Fibroblast of lung (primary cell): Measurements from ENCODE around the gene MDFI. TPM values are rescaled to one million over a fixed set of nuclear protein-coding genes. Genes with fewer than 3 reads are reported as not detected.

Experiments
- DNase-seq, 2 donors: peaks; one replicate each; pipeline versions ENCODE4 v3.0.0 to v3.0.0-alpha.2; 2010; ENCODE audit warnings: low read depth in 2 of 2
- H2AFZ ChIP-seq: 2 replicates; pipeline ENCODE4 v1.5.1; 2012; ENCODE audit warnings: low read length, control low read depth, inconsistent platforms
- H3K27ac ChIP-seq: 2 replicates; pipeline ENCODE4 v1.5.1; 2011; ENCODE audit warnings: low read length, control low read depth; ENCODE audit not compliant: insufficient read depth
- H3K27me3 ChIP-seq: 2 replicates; pipeline ENCODE4 v1.5.1; 2011; ENCODE audit warnings: mild to moderate bottlenecking, low read length; ENCODE audit not compliant: control insufficient read depth, insufficient read depth
- H3K36me3 ChIP-seq: 2 replicates; pipeline ENCODE4 v1.5.1; 2011; ENCODE audit warnings: low read length; ENCODE audit not compliant: control insufficient read depth, insufficient read depth
- H3K4me1 ChIP-seq: 2 replicates; pipeline ENCODE4 v1.5.1; 2011; ENCODE audit warnings: low read length; ENCODE audit not compliant: control insufficient read depth, insufficient read depth; ENCODE audit errors: extremely low read depth
- H3K4me2 ChIP-seq: 2 replicates; pipeline ENCODE4 v1.5.1; 2011; ENCODE audit warnings: low read length, control low read depth; ENCODE audit not compliant: insufficient read depth; ENCODE audit errors: extremely low read depth
- H3K4me3 ChIP-seq, 4 experiments: fragments of 200-600 bp in 1 of 4; sonication (generic) in 1 of 4; replicated peaks in 1 of 4; 2 replicates each; pipeline ENCODE4 v1.5.1; 2011 to 2016; ENCODE audit warnings: low read length in 4 of 4, low read depth in 3 of 4, mild to moderate bottlenecking in 3 of 4, control low read depth in 2 of 4, inconsistent platforms in 1 of 4, mixed read lengths in 1 of 4; ENCODE audit not compliant: insufficient read depth in 1 of 4; ENCODE audit errors: control extremely low read depth in 1 of 4
- H3K79me2 ChIP-seq: 2 replicates; pipeline ENCODE4 v1.5.1; 2012; ENCODE audit warnings: mild to moderate bottlenecking, low read length, inconsistent platforms; ENCODE audit not compliant: control insufficient read depth, insufficient read depth
- H3K9ac ChIP-seq: 2 replicates; pipeline ENCODE4 v1.5.1; 2011; ENCODE audit warnings: mild to moderate bottlenecking, low read length, control low read depth; ENCODE audit not compliant: insufficient read depth
- H3K9me3 ChIP-seq: 2 replicates; pipeline ENCODE4 v1.5.1; 2012; ENCODE audit warnings: low read depth, low read length; ENCODE audit not compliant: control insufficient read depth, insufficient read depth
- H4K20me1 ChIP-seq: 2 replicates; pipeline ENCODE4 v1.5.1; 2011; ENCODE audit warnings: low read length; ENCODE audit not compliant: control insufficient read depth, insufficient read depth; ENCODE audit errors: extremely low read depth
- CTCF ChIP-seq, 2 donors: IDR thresholded peaks in 1 of 2; conservative IDR thresholded peaks in 1 of 2; 1 replicate in 1 of 2; 2 replicates in 1 of 2; pipeline ENCODE4 v1.5.1; 2011 to 2012; ENCODE audit warnings: low read length in 2 of 2, control low read depth in 1 of 2, inconsistent platforms in 1 of 2, low read depth in 1 of 2, mild to moderate bottlenecking in 1 of 2
- EZH2 ChIP-seq: IDR thresholded peaks from 2 replicates; pipeline ENCODE4 v1.5.1; 2012; ENCODE audit warnings: low read length, control low read depth, mild to moderate bottlenecking; ENCODE audit errors: missing control alignments
- polyA plus RNA-seq, 2 donors: library from polyadenylated mRNA; depleted of rRNA in 1 of 2; stranded (reverse) in 1 of 2; unstranded in 1 of 2; fragments of >200 nt; gene quantifications; 2 replicates each; pipeline ENCODE4 v1.2.1, GENCODE V29; 2011 to 2012; ENCODE audit warnings: missing spikeins in 1 of 2
- total RNA-seq: library from RNA; depleted of rRNA; stranded (reverse); fragments of >200 nt; gene quantifications from 2 replicates; pipeline ENCODE4 v1.2.1, GENCODE V29; 2014

MDFI gene
- total and polyA plus RNA-seq, 2 donors (not counting 1 experiment from before 2014, with no cell fraction given) = 0.17 TPM; not detected in 1

GRCh38 chr6:41642960-41643898 lies 5.0 kb downstream of the MDFI start:
- no peaks in the 10 kb centered on the region for H4K20me1 ChIP-seq
- H3K27me3 ChIP-seq = peaks cover 40% of the 10 kb centered on the region
- no peak overlapping the region for H2AFZ ChIP-seq
- no peak overlapping the region for H3K9ac ChIP-seq
- no peaks in the 10 kb centered on the region for H3K36me3 ChIP-seq
- no peaks in the 10 kb centered on the region for H3K79me2 ChIP-seq
- no peak overlapping the region for H3K4me3 ChIP-seq
- H3K27ac ChIP-seq = no peak overlapping the region
- no peak for TF ChIP-seq CTCF (conservative IDR thresholded peaks at IDR 0.05 in 1 of 2, IDR thresholded peaks at IDR 0.05 in 1 of 2; ENCODE audit: low read depth in 1 of 2, low read length in 2 of 2)
- TF ChIP-seq EZH2 = no peak
- no peaks in the 10 kb centered on the region for H3K9me3 ChIP-seq
- H3K4me2 ChIP-seq = no peak overlapping the region
- H3K4me1 ChIP-seq = no peaks in the 10 kb centered on the region
- no peak for DNase-seq

GRCh38 chr6:41643899-41644269 lies 5.6 kb downstream of the MDFI start:
- Histone ChIP-seq H3K79me2 (no peaks in the 10 kb centered on the region), H3K36me3 (no peaks in the 10 kb centered on the region), H3K4me1 (no peaks in the 10 kb centered on the region), H3K9me3 (no peaks in the 10 kb centered on the region), H2AFZ (no peak overlapping the region), H3K4me3 (no peak overlapping the region), H3K9ac (no peak overlapping the region), H3K27me3 (peaks cover 34% of the 10 kb centered on the region), H3K27ac (no peak overlapping the region), H3K4me2 (no peak overlapping the region), H4K20me1 (no peaks in the 10 kb centered on the region)
- no peak for DNase-seq
- TF ChIP-seq CTCF (conservative IDR thresholded peaks at IDR 0.05 in 1 of 2, IDR thresholded peaks at IDR 0.05 in 1 of 2; ENCODE audit: low read depth in 1 of 2, low read length in 2 of 2) = no peak
- TF ChIP-seq EZH2 = no peak

- Histone ChIP-seq H3K27ac (no peak overlapping the region), H3K27me3 (peaks cover 29% of the 10 kb centered on the region), H3K4me3 (no peak overlapping the region), H2AFZ (no peak overlapping the region), H3K4me2 (no peak overlapping the region), H3K79me2 (no peaks in the 10 kb centered on the region), H3K4me1 (no peaks in the 10 kb centered on the region), H3K9me3 (no peaks in the 10 kb centered on the region), H3K36me3 (no peaks in the 10 kb centered on the region), H4K20me1 (no peaks in the 10 kb centered on the region), H3K9ac (no peak overlapping the region)
- no peak for DNase-seq
- no peak for TF ChIP-seq EZH2
- TF ChIP-seq CTCF (conservative IDR thresholded peaks at IDR 0.05 in 1 of 2, IDR thresholded peaks at IDR 0.05 in 1 of 2; ENCODE audit: low read depth in 1 of 2, low read length in 2 of 2) = no peak
Observed at GRCh38 chr6:41644297-41644879, 6.1 kb downstream of the MDFI start.
